ENCODE results near the gene CEACAM5.
"Not testable (repeated sequence)": the region's sequence is repeated elsewhere in the genome, so short reads cannot be mapped to it uniquely, and the experiment has no call there.

CEACAM5 gene

GRCh38 chr19:41758846-41759245, 50.4 kb downstream of the CEACAM5 start:
- Histone ChIP-seq H3K4me1 (ENCODE audit: control insufficient read depth, insufficient read depth, low read length, poor library complexity, severe bottlenecking) (no peaks in the 10 kb centered on the region), H3K27ac (ENCODE audit: low read depth, low read length, severe bottlenecking) (no peak overlapping the region), H3K4me3 (ENCODE audit: extremely low read depth, insufficient read depth, low read length, poor library complexity, severe bottlenecking) (no peak overlapping the region), H3K9me3 (ENCODE audit: control insufficient read depth, low read length) (no peaks in the 10 kb centered on the region), H3K36me3 (ENCODE audit: control insufficient read depth, insufficient read depth, low read length) (no peaks in the 10 kb centered on the region)
- WGBS, 2 experiments (ENCODE audit: insufficient coverage in 2 of 2) = 77 to 80% methylated on average over 9 of the region's 9 CpGs

GRCh38 chr19:41767115-41767514, 58.7 kb downstream of the CEACAM5 start:
- H3K4me3 ChIP-seq (ENCODE audit: extremely low read depth, insufficient read depth, low read length, poor library complexity, severe bottlenecking) = no peak overlapping the region
- H3K4me1 ChIP-seq (ENCODE audit: control insufficient read depth, insufficient read depth, low read length, poor library complexity, severe bottlenecking) = no peaks in the 10 kb centered on the region
- no peaks in the 10 kb centered on the region for H3K9me3 ChIP-seq (ENCODE audit: control insufficient read depth, low read length)
- H3K27ac ChIP-seq (ENCODE audit: low read depth, low read length, severe bottlenecking) = no peak overlapping the region
- H3K36me3 ChIP-seq (ENCODE audit: control insufficient read depth, insufficient read depth, low read length) = no peaks in the 10 kb centered on the region
- 80% methylated on average over 1 to 2 of the region's 2 CpGs for WGBS, 2 experiments (ENCODE audit: insufficient coverage in 2 of 2)

GRCh38 chr19:41768105-41768504, 59.7 kb downstream of the CEACAM5 start:
- not testable (repeated sequence) for H3K27ac ChIP-seq (ENCODE audit: low read depth, low read length, severe bottlenecking); H3K4me3 ChIP-seq (ENCODE audit: extremely low read depth, insufficient read depth, low read length, poor library complexity, severe bottlenecking); H3K9me3 ChIP-seq (ENCODE audit: control insufficient read depth, low read length); H3K4me1 ChIP-seq (ENCODE audit: control insufficient read depth, insufficient read depth, low read length, poor library complexity, severe bottlenecking); H3K36me3 ChIP-seq (ENCODE audit: control insufficient read depth, insufficient read depth, low read length)
- WGBS, 2 experiments (ENCODE audit: insufficient coverage in 2 of 2) = no CpG with 5 or more reads among the region's 5 CpGs

GRCh38 chr19:41769608-41770007, 61.2 kb downstream of the CEACAM5 start:
- no CpG with 5 or more reads among the region's 4 CpGs for WGBS, 2 experiments (ENCODE audit: insufficient coverage in 2 of 2)
- Histone ChIP-seq H3K9me3 (ENCODE audit: control insufficient read depth, low read length) (no peaks in the 10 kb centered on the region), H3K27ac (ENCODE audit: low read depth, low read length, severe bottlenecking) (no peak overlapping the region), H3K4me3 (ENCODE audit: extremely low read depth, insufficient read depth, low read length, poor library complexity, severe bottlenecking) (no peak overlapping the region), H3K4me1 (ENCODE audit: control insufficient read depth, insufficient read depth, low read length, poor library complexity, severe bottlenecking) (no peaks in the 10 kb centered on the region), H3K36me3 (ENCODE audit: control insufficient read depth, insufficient read depth, low read length) (no peaks in the 10 kb centered on the region)

GRCh38 chr19:41771410-41771809, 63.0 kb downstream of the CEACAM5 start:
- H3K4me3 ChIP-seq (ENCODE audit: extremely low read depth, insufficient read depth, low read length, poor library complexity, severe bottlenecking) = no peak overlapping the region
- H3K27ac ChIP-seq (ENCODE audit: low read depth, low read length, severe bottlenecking) = no peak overlapping the region
- no peaks in the 10 kb centered on the region for H3K4me1 ChIP-seq (ENCODE audit: control insufficient read depth, insufficient read depth, low read length, poor library complexity, severe bottlenecking)
- no peaks in the 10 kb centered on the region for H3K36me3 ChIP-seq (ENCODE audit: control insufficient read depth, insufficient read depth, low read length)
- H3K9me3 ChIP-seq (ENCODE audit: control insufficient read depth, low read length) = no peaks in the 10 kb centered on the region
- no CpG with 5 or more reads among the region's 2 CpGs for WGBS, 2 experiments (ENCODE audit: insufficient coverage in 2 of 2)

- H3K36me3 ChIP-seq (ENCODE audit: control insufficient read depth, insufficient read depth, low read length) = no peaks in the 10 kb centered on the region
- no peak overlapping the region for H3K27ac ChIP-seq (ENCODE audit: low read depth, low read length, severe bottlenecking)
- H3K9me3 ChIP-seq (ENCODE audit: control insufficient read depth, low read length) = no peaks in the 10 kb centered on the region
- 80 to 81% methylated on average over 3 to 5 of the region's 6 CpGs for WGBS, 2 experiments (ENCODE audit: insufficient coverage in 2 of 2)
- no peaks in the 10 kb centered on the region for H3K4me1 ChIP-seq (ENCODE audit: control insufficient read depth, insufficient read depth, low read length, poor library complexity, severe bottlenecking)
- H3K4me3 ChIP-seq (ENCODE audit: extremely low read depth, insufficient read depth, low read length, poor library complexity, severe bottlenecking) = no peak overlapping the region
Measured at GRCh38 chr19:41774515-41774980, 66.1 kb downstream of the CEACAM5 start.

- H3K27ac ChIP-seq (ENCODE audit: low read depth, low read length, severe bottlenecking) = no peak overlapping the region
- H3K4me1 ChIP-seq (ENCODE audit: control insufficient read depth, insufficient read depth, low read length, poor library complexity, severe bottlenecking) = no peaks in the 10 kb centered on the region
- H3K4me3 ChIP-seq (ENCODE audit: extremely low read depth, insufficient read depth, low read length, poor library complexity, severe bottlenecking) = no peak overlapping the region
- H3K9me3 ChIP-seq (ENCODE audit: control insufficient read depth, low read length) = no peaks in the 10 kb centered on the region
- 69 to 75% methylated on average over 2 of the region's 2 CpGs for WGBS, 2 experiments (ENCODE audit: insufficient coverage in 2 of 2)
- H3K36me3 ChIP-seq (ENCODE audit: control insufficient read depth, insufficient read depth, low read length) = no peaks in the 10 kb centered on the region
Measured at GRCh38 chr19:41776700-41777099, 68.3 kb downstream of the CEACAM5 start.
